ENCODE data around the gene CPNE5.

The CPNE5 gene

GRCh38 chr6:36838896-36839748, at the start of gene CPNE5:
CPNE5 (minus strand) TSS chr6:36839444; CDS start chr6:36839377, 67 bp downstream.
- FAIRE-seq, result no peak

GRCh38 chr6:36888115-36888643, 48.9 kb upstream of the CPNE5 start:
- FAIRE-seq, result no peak

GRCh38 chr6:36886950-36887618, 47.8 kb upstream of the CPNE5 start:
- no peak for FAIRE-seq

- no peak for FAIRE-seq
Measured at GRCh38 chr6:36885461-36886401, 46.5 kb upstream of the CPNE5 start, which contains the start of gene C6orf89. C6orf89 (plus strand) TSS chr6:36885952; CDS start chr6:36899445, 13,493 bp downstream.

GRCh38 chr6:36884610-36885009, 45.4 kb upstream of the CPNE5 start:
- FAIRE-seq, result no peak

- no peak for FAIRE-seq
Measured at GRCh38 chr6:36875250-36875633, 36.0 kb upstream of the CPNE5 start.

- FAIRE-seq, result no peak
Measured at GRCh38 chr6:36874443-36875249, 35.4 kb upstream of the CPNE5 start, which contains the start of gene PPIL1. PPIL1 (minus strand) TSS chr6:36874803; CDS start chr6:36874772, 31 bp downstream.

- no peak for FAIRE-seq
Measured at GRCh38 chr6:36873612-36874442, 34.6 kb upstream of the CPNE5 start.

- no peak for FAIRE-seq
Measured at GRCh38 chr6:36873115-36873514, 33.9 kb upstream of the CPNE5 start.

GRCh38 chr6:36871686-36872085, 32.4 kb upstream of the CPNE5 start:
- no peak for FAIRE-seq

- no peak for FAIRE-seq
Measured at GRCh38 chr6:36867471-36868224, 28.4 kb upstream of the CPNE5 start.

GRCh38 chr6:36865835-36866234, 26.6 kb upstream of the CPNE5 start:
- no peak for FAIRE-seq

- no peak for FAIRE-seq
Measured at GRCh38 chr6:36863670-36864540, 24.7 kb upstream of the CPNE5 start.

- no peak for FAIRE-seq
Measured at GRCh38 chr6:36862848-36863382, 23.7 kb upstream of the CPNE5 start.

GRCh38 chr6:36862164-36862847, 23.1 kb upstream of the CPNE5 start:
- no peak for FAIRE-seq

GRCh38 chr6:36860126-36860525, 20.9 kb upstream of the CPNE5 start:
- FAIRE-seq, result no peak

- no peak for FAIRE-seq
Measured at GRCh38 chr6:36858407-36858981, 19.2 kb upstream of the CPNE5 start.

- FAIRE-seq, result no peak
Measured at GRCh38 chr6:36857325-36857724, 18.1 kb upstream of the CPNE5 start.

Measured in colon (tissue), 2 donors.